Measurements from ENCODE around the gene CELSR1.
"Not testable (repeated sequence)": the region's sequence is repeated elsewhere in the genome, so short reads cannot be mapped to it uniquely, and the experiment has no call there.

CELSR1 gene

DNA sequence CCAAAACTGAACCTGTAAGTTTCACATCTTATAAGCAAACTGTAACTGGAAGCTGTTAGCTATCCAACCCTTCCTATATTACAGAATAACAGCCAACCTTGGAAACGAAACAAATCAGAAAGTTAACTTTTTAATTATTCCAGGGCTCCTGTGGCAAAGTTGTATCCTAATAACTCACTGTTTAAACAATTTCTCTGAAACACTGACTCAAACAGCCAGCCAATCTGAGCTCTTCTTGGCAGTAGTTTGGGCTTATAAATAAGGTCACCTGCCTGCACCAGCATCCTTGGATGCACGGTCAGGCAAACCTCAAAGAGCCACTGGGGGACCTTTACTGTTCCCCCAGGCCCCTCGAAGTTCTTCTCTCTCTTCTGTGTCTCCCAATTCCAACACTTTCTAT lies 5.0 kb downstream of the CELSR1 start:
- no peak for DNase-seq

DNA sequence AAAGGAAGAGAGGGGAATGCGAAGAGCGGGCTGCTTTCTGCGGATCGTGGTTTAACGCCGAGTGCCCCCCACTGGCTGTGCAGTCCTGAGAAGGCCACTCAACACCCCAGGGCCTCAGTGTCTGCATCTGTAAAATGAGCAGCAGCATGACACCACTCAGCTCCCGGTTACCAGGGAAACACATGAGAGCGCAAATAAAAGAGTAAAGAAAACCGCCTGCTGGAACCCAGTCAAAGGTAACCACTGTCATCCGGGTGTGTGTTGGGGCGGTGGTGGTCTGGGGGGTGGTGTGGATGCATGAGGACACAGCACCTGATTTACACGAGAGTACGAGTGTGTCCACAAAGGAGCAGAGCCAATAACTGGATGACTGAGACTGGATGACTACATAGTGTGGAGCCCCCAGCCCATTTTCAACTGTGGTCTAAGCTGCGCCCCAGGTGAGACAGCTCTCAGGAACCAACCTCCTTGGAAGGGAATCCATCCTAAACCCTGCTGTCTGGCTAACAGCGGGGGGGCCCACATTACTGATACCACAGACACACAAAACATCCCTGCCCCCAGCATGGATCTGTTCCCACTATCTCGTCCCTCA lies 5.7 kb downstream of the CELSR1 start:
- DNase-seq = no peak

DNA sequence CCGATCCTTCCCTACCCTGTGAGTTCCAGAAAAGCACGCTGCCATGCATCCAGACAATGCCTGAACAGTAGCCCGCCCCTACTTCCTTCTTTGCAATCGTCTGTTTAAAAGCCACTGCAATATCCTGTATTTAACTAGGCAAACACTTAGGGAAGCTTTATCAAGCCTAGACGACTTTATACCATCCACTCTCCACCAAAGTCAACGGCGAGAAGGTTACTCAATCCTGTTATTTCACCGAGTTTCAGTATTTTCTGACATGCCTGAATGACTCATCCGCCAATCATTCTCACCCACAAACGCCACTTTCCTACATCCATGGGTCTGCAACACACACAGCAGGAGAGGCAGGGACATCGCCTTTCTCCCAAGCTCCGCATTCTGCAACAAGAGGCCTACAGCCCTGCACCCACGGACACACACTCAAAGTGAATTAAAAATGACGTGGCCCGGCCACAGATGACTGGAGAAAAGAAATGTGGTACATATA lies 9.3 kb downstream of the CELSR1 start:
- no peak for DNase-seq

- no peak for DNase-seq
These were observed 11.1 kb downstream of the CELSR1 start for GRCh38 chr22:46526244-46526839.

DNA sequence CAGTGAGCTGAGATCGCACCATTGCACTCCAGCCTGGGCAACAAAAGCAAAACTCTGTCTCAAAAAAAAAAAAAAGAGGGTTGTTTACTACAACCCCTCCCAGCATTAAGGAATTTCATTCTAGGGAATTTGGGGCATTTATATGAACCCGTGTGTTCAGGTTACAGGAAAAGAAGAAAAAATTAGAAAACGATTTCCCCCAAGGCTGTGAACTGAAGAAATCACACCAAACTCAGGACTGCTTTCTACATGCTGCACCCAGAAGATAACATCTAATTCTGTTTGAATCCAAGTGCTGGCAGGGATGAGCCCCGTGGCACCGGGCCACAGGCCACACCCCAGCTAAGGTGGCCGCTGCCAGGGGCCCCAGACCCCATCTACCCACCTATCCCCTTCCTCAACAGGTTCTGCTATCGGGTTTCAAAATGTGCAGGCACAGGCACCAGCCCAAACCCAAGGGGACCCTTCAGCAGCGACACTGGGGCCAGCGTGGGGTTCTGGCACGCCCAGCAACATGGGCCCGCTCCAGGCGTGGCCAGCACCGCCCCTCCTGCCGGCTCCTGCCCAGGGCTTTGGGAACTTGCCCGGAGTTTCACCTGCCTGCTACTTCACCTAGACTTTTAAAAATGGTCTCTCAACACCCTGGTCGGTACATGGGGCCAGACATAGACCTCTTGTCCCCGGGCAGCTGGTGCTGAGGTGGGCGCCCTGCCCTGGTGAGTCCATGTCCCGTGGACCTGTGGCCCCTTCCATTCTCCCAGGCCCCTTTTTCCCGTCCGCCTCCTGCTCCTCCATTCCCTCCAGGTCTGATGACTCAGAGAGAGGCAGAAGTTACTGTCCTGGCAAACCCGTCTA lies 11.8 kb downstream of the CELSR1 start:
- DNase-seq = no peak

GRCh38 chr22:46524203-46524740 lies 13.1 kb downstream of the CELSR1 start:
- no peak for DNase-seq

DNA sequence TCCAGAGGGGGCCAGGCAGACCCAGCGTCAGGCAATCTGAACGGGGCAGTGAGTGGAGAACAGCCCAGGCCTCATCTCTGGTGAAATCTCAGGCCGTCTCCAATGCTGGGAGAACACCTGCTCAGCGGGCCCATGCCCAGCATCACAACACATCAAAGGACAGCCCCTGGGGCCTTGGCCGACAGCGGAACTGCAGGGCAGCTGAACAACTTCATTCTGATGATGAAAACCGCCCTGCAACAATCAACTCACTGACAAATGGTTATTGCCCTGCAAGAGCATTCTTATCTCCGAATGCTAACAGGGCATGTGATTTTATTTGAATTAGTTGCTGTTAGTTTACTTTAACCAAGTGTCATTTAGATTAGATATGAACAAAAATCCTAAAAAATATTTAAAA lies 14.6 kb downstream of the CELSR1 start:
- no peak for DNase-seq

GRCh38 chr22:46521994-46522393 lies 15.4 kb downstream of the CELSR1 start:
- DNase-seq = no peak

GRCh38 chr22:46520880-46521279 lies 16.5 kb downstream of the CELSR1 start:
- DNase-seq = no peak

- no peak for DNase-seq
These were observed 18.0 kb downstream of the CELSR1 start for GRCh38 chr22:46519377-46519776.

DNA sequence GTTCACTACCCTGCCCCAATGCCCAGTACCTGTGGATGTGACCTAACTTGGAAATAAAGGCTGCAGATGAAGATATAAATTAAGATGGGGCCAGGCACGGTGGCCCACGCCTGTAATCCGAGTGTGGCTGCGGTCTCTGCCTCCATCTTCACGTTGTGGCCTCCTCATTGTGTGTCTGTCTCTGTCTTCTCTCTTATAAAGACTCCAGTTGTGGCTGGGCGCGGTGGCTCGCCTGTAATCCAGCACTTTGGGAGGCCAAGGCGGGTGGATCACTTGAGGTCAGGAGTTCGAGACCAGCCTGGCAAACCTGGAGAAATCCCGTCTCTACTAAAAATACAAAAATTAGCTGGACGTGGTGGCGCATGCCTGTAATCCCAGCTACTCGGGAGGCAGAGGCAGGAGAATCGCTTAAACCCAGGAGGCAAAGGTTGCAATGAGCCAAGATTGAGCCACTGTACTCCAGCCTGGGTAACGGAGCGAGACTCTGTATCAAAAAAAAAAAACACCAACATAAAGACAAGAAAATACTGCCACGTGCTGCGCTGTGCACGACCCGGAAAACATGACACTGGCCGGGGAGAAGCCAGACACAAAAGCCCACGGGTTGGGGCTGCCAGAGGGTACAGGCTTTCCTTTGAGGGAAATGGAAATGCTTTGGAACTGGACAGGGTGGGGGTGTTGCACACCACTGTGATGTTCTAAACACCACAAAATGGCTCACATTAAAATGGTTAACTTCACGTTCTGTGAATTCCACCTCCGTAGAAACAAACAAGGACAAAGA lies 18.7 kb downstream of the CELSR1 start:
- DNase-seq = no peak

- no peak for DNase-seq
These were observed 19.4 kb downstream of the CELSR1 start for GRCh38 chr22:46518038-46518437.

DNA sequence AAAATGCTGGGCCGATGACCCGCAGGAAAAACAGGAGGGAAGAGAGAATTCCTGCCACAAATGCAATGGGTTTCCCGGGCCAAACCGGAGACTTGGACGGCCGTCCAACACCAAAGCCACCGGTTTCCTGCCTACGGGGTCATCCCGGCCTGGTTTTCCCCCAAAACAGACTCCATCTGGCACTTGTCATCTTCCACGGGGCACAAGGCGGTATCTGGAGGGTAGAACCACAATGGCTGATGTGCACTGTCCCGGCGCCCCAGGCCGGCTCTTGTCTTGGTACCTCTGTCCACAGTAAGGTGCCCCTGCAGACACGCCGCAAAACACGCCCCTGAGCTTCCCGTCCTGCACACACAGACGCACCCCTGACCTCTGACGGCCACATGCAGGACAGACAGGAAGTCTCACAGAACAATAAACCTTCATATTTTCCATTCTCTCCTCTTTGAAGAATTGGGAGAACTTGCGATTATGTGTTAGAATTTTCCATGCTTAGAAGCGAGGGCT lies 20.1 kb downstream of the CELSR1 start:
- DNase-seq = no peak

DNA sequence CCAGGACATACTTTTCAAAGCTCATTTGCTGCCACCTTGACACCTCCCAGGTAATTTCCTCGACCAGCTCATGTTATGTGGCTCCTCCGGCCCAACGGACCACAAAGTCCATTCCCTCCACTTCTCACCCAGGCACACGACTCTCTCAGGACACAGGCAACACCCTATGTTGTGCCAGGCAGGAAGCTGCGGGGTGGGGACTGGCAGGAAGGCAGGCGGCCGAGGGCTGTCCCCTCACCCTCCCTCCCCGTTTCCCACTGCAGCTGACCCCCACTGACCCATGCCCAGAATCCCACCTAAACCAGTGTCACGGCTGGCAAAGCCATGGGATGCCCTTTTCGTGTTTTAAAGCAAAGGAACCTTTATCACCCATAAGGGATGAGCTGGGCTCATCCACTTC lies 20.8 kb downstream of the CELSR1 start:
- no peak for DNase-seq

- DNase-seq = not testable (repeated sequence)
These were observed 21.3 kb downstream of the CELSR1 start for GRCh38 chr22:46516112-46516487.

GRCh38 chr22:46515208-46516111 lies 22.0 kb downstream of the CELSR1 start:
- DNase-seq = no peak

DNA sequence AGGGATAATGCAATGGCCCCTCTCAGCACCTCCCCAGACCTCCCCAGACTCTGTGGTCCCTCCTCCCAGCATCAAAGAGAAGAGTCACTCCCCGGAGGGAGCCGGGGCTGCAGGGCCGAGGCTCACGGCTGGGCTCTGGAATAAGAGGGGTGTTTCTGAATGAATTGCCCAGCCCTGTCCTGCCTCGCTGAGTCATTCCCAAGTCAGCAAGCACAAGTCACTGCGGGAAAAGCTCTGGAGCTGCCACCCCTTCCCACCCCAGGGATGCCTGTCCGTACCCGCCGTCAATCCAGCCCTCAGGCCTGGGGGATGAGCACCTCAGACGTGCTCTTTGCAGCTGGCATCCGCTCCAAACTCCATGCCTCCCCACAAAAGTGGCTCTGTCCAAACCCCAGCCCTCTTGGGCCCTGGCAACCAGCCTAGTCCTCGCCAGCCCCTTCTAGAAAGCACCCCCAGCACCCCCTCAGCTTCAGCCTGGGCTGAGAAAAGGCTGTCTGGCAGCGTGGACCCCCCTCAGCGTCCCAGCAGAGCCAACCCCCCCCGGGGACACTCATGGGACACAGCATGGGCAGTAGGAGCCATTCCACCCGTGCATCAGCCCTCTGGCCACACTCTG lies 22.7 kb downstream of the CELSR1 start:
- no peak for DNase-seq

DNA sequence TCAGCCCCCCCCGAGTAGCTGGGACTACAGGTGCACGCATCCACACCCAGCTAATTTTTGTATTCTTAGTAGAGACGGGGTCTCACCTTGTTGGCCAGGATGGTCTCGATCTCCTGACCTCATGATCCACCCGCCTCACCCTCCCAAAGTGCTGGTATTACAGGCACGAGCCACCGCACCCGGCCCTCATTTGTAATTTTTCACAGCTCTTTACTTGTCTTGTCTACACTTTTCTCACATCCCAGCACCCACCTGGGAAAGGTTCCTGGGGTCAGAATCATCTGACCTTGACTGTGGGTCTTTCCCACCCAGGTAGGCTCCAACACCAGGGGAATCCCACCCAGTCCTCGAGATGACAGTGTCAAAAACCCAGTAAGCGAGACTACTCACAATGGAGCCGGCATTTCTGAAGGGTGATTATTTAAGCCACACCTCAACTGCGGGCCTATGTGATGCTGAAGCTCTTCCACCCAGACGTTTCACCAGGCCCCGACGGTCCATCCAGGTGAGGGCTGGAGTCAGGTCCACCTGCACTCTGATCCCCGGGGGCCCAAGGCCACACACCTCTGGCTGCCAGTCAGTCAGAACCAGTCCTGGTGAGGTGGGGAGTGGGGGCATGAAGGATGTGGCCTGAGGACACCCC lies 23.4 kb downstream of the CELSR1 start:
- no peak for DNase-seq

DNA sequence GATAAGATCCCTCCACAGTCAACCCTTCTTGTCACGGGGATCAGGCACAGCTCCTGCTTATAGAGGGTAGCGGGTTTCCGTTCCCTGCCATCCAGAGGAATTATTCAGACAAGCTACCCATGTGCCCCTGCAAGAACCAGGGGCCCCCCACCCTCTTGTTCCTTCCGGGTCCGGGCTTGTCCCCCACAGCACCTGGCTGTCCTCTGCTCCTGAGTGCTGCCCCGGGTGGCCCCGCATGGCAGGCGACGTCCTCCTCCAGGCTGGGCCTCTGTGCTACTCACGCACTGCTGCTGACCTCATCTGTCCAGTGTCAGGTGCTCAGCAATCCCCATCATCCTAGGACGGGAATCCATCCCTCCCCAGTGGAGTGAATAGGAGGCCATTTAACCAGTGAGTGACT lies 24.7 kb downstream of the CELSR1 start:
- DNase-seq = no peak

DNA sequence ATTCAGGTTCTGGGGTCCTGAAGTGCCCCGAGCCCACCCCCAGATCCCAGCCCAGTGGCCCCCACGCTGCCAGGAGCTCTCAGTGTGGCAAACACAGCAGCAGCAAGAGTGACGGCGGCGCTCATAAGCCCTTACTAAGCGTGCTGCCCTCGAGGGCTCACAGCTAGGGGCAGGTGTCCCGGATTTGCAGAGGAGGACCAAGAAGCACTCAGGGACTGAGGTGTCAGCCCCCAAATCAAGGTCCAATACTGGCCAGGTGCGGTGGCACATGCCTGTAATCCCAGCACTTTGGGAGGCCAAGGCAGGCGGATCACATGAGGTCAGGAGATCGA lies 25.4 kb downstream of the CELSR1 start:
- DNase-seq = no peak

Measured in activated effector memory CD4-positive, alpha-beta T cell treated with anti-CD3 and anti-CD28 coated beads, Interleukin-2, amount 50 U/mL, for 16 hours (primary cell).